ENCODE data around the gene TMEM184A. TPM values are rescaled to one million over a fixed set of nuclear protein-coding genes. Genes with fewer than 3 reads are reported as not detected.
A peak's percentile ranks its signal among the peaks of the same experiment; 100 is the strongest.

TMEM184A gene
- total and polyA plus RNA-seq, 2 of the 4 experiments (the other 2 are of a cell fraction): 0.36 to 1.9 TPM

DNA sequence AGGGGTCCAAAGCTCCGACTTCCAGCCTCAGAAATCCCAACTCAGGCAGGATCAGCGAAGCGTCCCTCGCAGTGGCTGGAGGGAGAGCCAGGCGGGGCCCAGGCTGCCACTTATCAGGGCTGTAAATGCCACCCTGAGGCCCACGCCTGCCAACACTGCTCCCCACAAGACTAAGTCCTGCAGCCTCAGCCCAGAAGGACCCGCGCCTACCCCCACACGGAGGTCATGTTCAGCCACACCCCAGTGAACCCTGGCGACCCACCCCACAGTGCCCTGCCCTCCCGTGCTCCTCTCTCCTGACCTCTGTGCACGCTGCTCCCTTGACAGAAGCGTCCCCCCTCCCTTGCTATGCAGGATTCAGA is 10.7 kb upstream of the TMEM184A start:
- no peak overlapping the region for H3K23ac ChIP-seq (ENCODE audit: low read depth, low read length)
- no peak overlapping the region for H3K18ac ChIP-seq (ENCODE audit: low read depth, low read length)
- TF ChIP-seq, protein P1, sequence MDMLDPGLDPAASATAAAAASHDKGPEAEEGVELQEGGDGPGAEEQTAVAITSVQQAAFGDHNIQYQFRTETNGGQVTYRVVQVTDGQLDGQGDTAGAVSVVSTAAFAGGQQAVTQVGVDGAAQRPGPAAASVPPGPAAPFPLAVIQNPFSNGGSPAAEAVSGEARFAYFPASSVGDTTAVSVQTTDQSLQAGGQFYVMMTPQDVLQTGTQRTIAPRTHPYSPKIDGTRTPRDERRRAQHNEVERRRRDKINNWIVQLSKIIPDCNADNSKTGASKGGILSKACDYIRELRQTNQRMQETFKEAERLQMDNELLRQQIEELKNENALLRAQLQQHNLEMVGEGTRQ (IDR thresholded peaks at IDR 0.05; ENCODE audit: low read depth, low read length): no peak
- no peak for TF ChIP-seq NFE2L2 (IDR thresholded peaks at IDR 0.05; ENCODE audit: low read depth, low read length)
- TF ChIP-seq FOS (IDR thresholded peaks at IDR 0.05; ENCODE audit: low read depth, low read length): no peak
- no peak for TF ChIP-seq RCOR1 (IDR thresholded peaks at IDR 0.05; ENCODE audit: insufficient replicate concordance, low read length)
- TF ChIP-seq BHLHE40 (IDR thresholded peaks at IDR 0.05; ENCODE audit: low read depth, low read length): no peak
- TF ChIP-seq, protein P2, sequence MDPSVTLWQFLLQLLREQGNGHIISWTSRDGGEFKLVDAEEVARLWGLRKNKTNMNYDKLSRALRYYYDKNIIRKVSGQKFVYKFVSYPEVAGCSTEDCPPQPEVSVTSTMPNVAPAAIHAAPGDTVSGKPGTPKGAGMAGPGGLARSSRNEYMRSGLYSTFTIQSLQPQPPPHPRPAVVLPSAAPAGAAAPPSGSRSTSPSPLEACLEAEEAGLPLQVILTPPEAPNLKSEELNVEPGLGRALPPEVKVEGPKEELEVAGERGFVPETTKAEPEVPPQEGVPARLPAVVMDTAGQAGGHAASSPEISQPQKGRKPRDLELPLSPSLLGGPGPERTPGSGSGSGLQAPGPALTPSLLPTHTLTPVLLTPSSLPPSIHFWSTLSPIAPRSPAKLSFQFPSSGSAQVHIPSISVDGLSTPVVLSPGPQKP (IDR thresholded peaks at IDR 0.05; ENCODE audit: borderline replicate concordance, low read depth, low read length): no peak
- no peak for TF ChIP-seq SMC3 (IDR thresholded peaks at IDR 0.05; ENCODE audit: low read depth, low read length)
- TF ChIP-seq MAFK (IDR thresholded peaks at IDR 0.05; ENCODE audit: low read depth, low read length): no peak
- TF ChIP-seq MAZ (IDR thresholded peaks at IDR 0.05; ENCODE audit: borderline replicate concordance, low read depth, low read length): no peak
- peaks cover 17% of the 10 kb centered on the region for H3K9me1 ChIP-seq (ENCODE audit: insufficient read depth, low read length)
- ChIA-PET POLR2A (ENCODE audit: unreplicated experiment) (no interaction called here), CTCF (no interaction called here)
- no peak overlapping the region for H2BK5ac ChIP-seq (ENCODE audit: low read depth, low read length, poor library complexity, severe bottlenecking)
- 100% methylated on average over 1 of the region's 13 CpGs; no CpG with 5 or more reads in 1 of the 2 experiments for WGBS, 2 experiments (ENCODE audit: extremely low coverage in 2 of 2, insufficient read length in 1 of 2)
- in situ Hi-C loops (cut with MboI; ENCODE audit: low sequenced_read_pairs) (no loop called here), intact Hi-C loops (cut with micrococcal nuclease) (no loop called here), dilution Hi-C loops (cut with HindIII; ENCODE audit: low sequenced_read_pairs, unreplicated experiment) (no loop called here)
- H4K8ac ChIP-seq (ENCODE audit: low read depth in 2 of 2, low read length in 2 of 2): peak overlapping the region in 1 of 2 experiments; percentile 66; a peak in 1 of 4 replicates
- peak overlapping the region; percentile 54 for H2AFZ ChIP-seq (replicated peaks; ENCODE audit: low read length, poor library complexity)
- no peak overlapping the region for H4K5ac ChIP-seq (ENCODE audit: low read depth, low read length)
- no peak overlapping the region; the same call in 2 of the 3 replicates for H2BK15ac ChIP-seq (ENCODE audit: low read depth, low read length)
- H3K56ac ChIP-seq (ENCODE audit: extremely low read depth, insufficient read depth, low read length): no peak overlapping the region
- peaks cover 22 to 49% of the 10 kb centered on the region in 2 experiments; a peak in 3 of 4 replicates for H3K79me1 ChIP-seq (ENCODE audit: low read depth in 1 of 2, low read length in 2 of 2)
- H3K4ac ChIP-seq (ENCODE audit: low read depth, low read length): peak overlapping the region; percentile 86
- H3K4me1 ChIP-seq (ENCODE audit: control insufficient read depth, insufficient read depth, low read length): peaks cover 15% of the 10 kb centered on the region
- H2AK5ac ChIP-seq (ENCODE audit: low read depth, low read length): peak overlapping the region; percentile 81
- no peak overlapping the region for H3K9ac ChIP-seq (ENCODE audit: low read depth, low read length)
- H2BK20ac ChIP-seq (ENCODE audit: low read depth, low read length): no peak overlapping the region
- no TSS peak for BruUV-seq (replicated peaks)
- H3K27ac ChIP-seq (ENCODE audit: insufficient read depth, low read length): no peak overlapping the region
- H4K91ac ChIP-seq (ENCODE audit: insufficient read depth, low read depth, low read length): no peak overlapping the region
- peak overlapping the region; percentile 47 for H2AK9ac ChIP-seq (replicated peaks; ENCODE audit: low read depth, low read length, poor library complexity)
- H3K4me3 ChIP-seq (ENCODE audit: insufficient read depth, low read depth, low read length): no peak overlapping the region
- DNase-seq: no peak
- peak overlapping the region; percentile 67 for H2BK120ac ChIP-seq (ENCODE audit: low read depth, low read length)
- no peaks in the 10 kb centered on the region for H3K9me3 ChIP-seq (ENCODE audit: control insufficient read depth, insufficient read depth, low read length)
- H3K14ac ChIP-seq (replicated peaks; ENCODE audit: low read depth, low read length): no peak overlapping the region
- peaks cover 15% of the 10 kb centered on the region for H3K36me3 ChIP-seq (ENCODE audit: control insufficient read depth, insufficient read depth, low read length)
- no peaks in the 10 kb centered on the region for H3K27me3 ChIP-seq (ENCODE audit: control insufficient read depth, insufficient read depth, low read length)
- no peaks in the 10 kb centered on the region; the same call in 1 of the 2 replicates for H4K20me1 ChIP-seq (ENCODE audit: insufficient read depth, low read length)
- no peak overlapping the region for H3K4me2 ChIP-seq (ENCODE audit: low read depth, low read length)
- ATAC-seq (ENCODE audit: low read depth): no peak
